Measurements from ENCODE around the gene UNC79. TPM values are rescaled to one million over a fixed set of nuclear protein-coding genes. Genes with fewer than 3 reads are reported as not detected.
A peak's percentile ranks its signal among the peaks of the same experiment; 100 is the strongest.

UNC79 gene
- polyA plus RNA-seq, 3 donors = 0.01 to 0.02 TPM; not detected in 1

- H3K27me3 Mint-ChIP-seq (ENCODE audit: low read depth in 3 of 3) = peaks cover 7 to 8% (median 8%) of the 10 kb centered on the region in 3 donors
- Histone ChIP-seq H3K4me2 (replicated peaks; ENCODE audit: extremely low read depth, low read length, poor library complexity, severe bottlenecking) (no peak overlapping the region), H3K79me2 (ENCODE audit: insufficient read depth, low read length) (no peaks in the 10 kb centered on the region), H3K4me3 (replicated peaks in 1 of 3; ENCODE audit: low read depth in 2 of 3, low read length in 3 of 3) (no peak overlapping the region), H3K9ac (ENCODE audit: insufficient read depth, low read length, poor library complexity, severe bottlenecking) (no peak overlapping the region), H2AFZ (ENCODE audit: insufficient read depth, low read depth, low read length, poor library complexity, severe bottlenecking) (no peak overlapping the region), H3K4me1 (ENCODE audit: control insufficient read depth in 1 of 2, insufficient read depth in 2 of 2, low read length in 2 of 2) (peaks cover 0 to 9% of the 10 kb centered on the region in 2 donors), H3K27me3 (ENCODE audit: control insufficient read depth in 2 of 2, insufficient read depth in 2 of 2, low read length in 2 of 2) (peaks cover 3 to 5% of the 10 kb centered on the region in 2 donors), H3K27ac (ENCODE audit: low read depth in 1 of 2, low read length in 2 of 2) (no peak overlapping the region), H4K20me1 (ENCODE audit: insufficient read depth, low read length) (no peaks in the 10 kb centered on the region), H3K36me3 (replicated peaks in 1 of 2; ENCODE audit: control insufficient read depth in 1 of 2, insufficient read depth in 2 of 2, low read length in 2 of 2) (no peaks in the 10 kb centered on the region), H3K9me3 (replicated peaks in 1 of 2; ENCODE audit: control insufficient read depth in 1 of 2, insufficient read depth in 1 of 2, low read length in 2 of 2) (peaks cover 8 to 14% of the 10 kb centered on the region in 2 donors)
- no peak overlapping the region for H3K27ac Mint-ChIP-seq
- H3K4me1 Mint-ChIP-seq = peaks cover 7% of the 10 kb centered on the region
- peaks cover 12 to 37% (median 26%) of the 10 kb centered on the region in 7 donors for H3K9me3 Mint-ChIP-seq
- H3K36me3 Mint-ChIP-seq = peaks cover 0 to 7% of the 10 kb centered on the region in 2 donors
- intact Hi-C loops (cut with micrococcal nuclease) = no loop called here
- no peak overlapping the region for H3K4me3 Mint-ChIP-seq
- peak in 1 of 3 donors; percentile 27 for DNase-seq
- TF ChIP-seq, protein P1, sequence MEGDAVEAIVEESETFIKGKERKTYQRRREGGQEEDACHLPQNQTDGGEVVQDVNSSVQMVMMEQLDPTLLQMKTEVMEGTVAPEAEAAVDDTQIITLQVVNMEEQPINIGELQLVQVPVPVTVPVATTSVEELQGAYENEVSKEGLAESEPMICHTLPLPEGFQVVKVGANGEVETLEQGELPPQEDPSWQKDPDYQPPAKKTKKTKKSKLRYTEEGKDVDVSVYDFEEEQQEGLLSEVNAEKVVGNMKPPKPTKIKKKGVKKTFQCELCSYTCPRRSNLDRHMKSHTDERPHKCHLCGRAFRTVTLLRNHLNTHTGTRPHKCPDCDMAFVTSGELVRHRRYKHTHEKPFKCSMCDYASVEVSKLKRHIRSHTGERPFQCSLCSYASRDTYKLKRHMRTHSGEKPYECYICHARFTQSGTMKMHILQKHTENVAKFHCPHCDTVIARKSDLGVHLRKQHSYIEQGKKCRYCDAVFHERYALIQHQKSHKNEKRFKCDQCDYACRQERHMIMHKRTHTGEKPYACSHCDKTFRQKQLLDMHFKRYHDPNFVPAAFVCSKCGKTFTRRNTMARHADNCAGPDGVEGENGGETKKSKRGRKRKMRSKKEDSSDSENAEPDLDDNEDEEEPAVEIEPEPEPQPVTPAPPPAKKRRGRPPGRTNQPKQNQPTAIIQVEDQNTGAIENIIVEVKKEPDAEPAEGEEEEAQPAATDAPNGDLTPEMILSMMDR (IDR thresholded peaks at IDR 0.05) = no peak
Measured at GRCh38 chr14:93398491-93398890, 32.2 kb upstream of the UNC79 start.

DNA sequence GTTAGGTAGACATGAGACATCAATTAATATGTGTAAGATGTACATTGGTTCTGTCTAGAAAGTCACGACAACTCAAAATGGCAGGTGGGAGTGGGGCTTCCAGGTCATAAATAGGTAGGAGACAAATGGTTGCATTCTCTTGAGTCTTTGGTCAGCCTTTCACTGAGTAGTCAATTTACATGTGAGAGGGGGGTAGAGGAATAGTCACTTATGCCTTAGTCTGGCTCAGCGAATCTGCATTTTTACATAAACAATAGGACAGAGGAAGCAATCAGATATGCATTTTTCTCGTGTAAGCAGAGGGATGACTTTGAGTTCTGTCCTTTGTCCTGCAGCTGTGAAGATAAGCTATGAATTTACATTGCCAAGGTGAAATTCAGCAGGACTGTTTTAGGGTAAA, 27.8 kb upstream of the UNC79 start:
- no peaks in the 10 kb centered on the region for H3K36me3 Mint-ChIP-seq
- Histone ChIP-seq H3K4me2 (replicated peaks; ENCODE audit: extremely low read depth, low read length, poor library complexity, severe bottlenecking) (no peak overlapping the region), H3K27me3 (ENCODE audit: control insufficient read depth in 2 of 2, insufficient read depth in 2 of 2, low read length in 2 of 2) (peaks cover 3 to 8% of the 10 kb centered on the region in 2 donors), H3K36me3 (replicated peaks in 1 of 2; ENCODE audit: control insufficient read depth in 1 of 2, insufficient read depth in 2 of 2, low read length in 2 of 2) (no peaks in the 10 kb centered on the region), H3K27ac (ENCODE audit: low read depth in 1 of 2, low read length in 2 of 2) (no peak overlapping the region), H3K9ac (ENCODE audit: insufficient read depth, low read length, poor library complexity, severe bottlenecking) (no peak overlapping the region), H4K20me1 (ENCODE audit: insufficient read depth, low read length) (no peaks in the 10 kb centered on the region), H3K4me3 (replicated peaks in 1 of 3; ENCODE audit: low read depth in 2 of 3, low read length in 3 of 3) (no peak overlapping the region), H3K79me2 (ENCODE audit: insufficient read depth, low read length) (no peaks in the 10 kb centered on the region), H2AFZ (ENCODE audit: insufficient read depth, low read depth, low read length, poor library complexity, severe bottlenecking) (no peak overlapping the region), H3K9me3 (replicated peaks in 1 of 2; ENCODE audit: control insufficient read depth in 1 of 2, insufficient read depth in 1 of 2, low read length in 2 of 2) (no peaks in the 10 kb centered on the region), H3K4me1 (ENCODE audit: control insufficient read depth in 1 of 2, insufficient read depth in 2 of 2, low read length in 2 of 2) (no peaks in the 10 kb centered on the region)
- no peaks in the 10 kb centered on the region for H3K4me1 Mint-ChIP-seq
- no peak overlapping the region for H3K27ac Mint-ChIP-seq
- DNase-seq = no peak
- H3K9me3 Mint-ChIP-seq = peaks cover 4 to 10% (median 8%) of the 10 kb centered on the region in 7 donors
- TF ChIP-seq, protein P1 (IDR thresholded peaks at IDR 0.05) = no peak
- WGBS (ENCODE audit: insufficient coverage) = 20% methylated on average over 1 of the region's 3 CpGs
- H3K27me3 Mint-ChIP-seq (ENCODE audit: low read depth in 3 of 3) = peaks cover 9 to 12% (median 11%) of the 10 kb centered on the region in 3 donors
- intact Hi-C loops (cut with micrococcal nuclease) = no loop called here
- no peak overlapping the region for H3K4me3 Mint-ChIP-seq

Measured in CD14-positive monocyte (primary cell).